Activated B cell treated with CpG ODN at 0.5 μM for 24 hours (primary cell): ENCODE measurements around the gene MGP. TPM values are rescaled to one million over a fixed set of nuclear protein-coding genes. Genes with fewer than 3 reads are reported as not detected.

Experiments used
- ATAC-seq: fragments of 200-7000 bp; cut with Tn5 transposase; one replicate; pipeline ENCODE4 v1.10.0; 2021; ENCODE audit warnings: low read depth, mild to moderate bottlenecking, moderate library complexity
- CTCF ChIA-PET: fragments of 350-600 bp; sonication (Branson Sonifier 250); formaldehyde crosslinking; loops from one replicate; lab custom pipeline; 2021; ENCODE audit warnings: antibody characterized with exemption; lab: Charles Lee
- POLR2A ChIA-PET: fragments of 350-600 bp; sonication (Branson Sonifier 250); formaldehyde crosslinking; loops from one replicate; lab custom pipeline; 2021; ENCODE audit warnings: antibody characterized with exemption; lab: Charles Lee
- DNase-seq: peaks from one replicate; pipeline ENCODE4 v3.0.0; 2022
- H3K27ac Mint-ChIP-seq: one replicate; pipeline ENCODE4 v1.8.0; 2020; ENCODE audit warnings: mixed read lengths
- H3K27me3 Mint-ChIP-seq: one replicate; pipeline ENCODE4 v1.8.0; 2021; ENCODE audit warnings: mixed read lengths
- H3K36me3 Mint-ChIP-seq: one replicate; pipeline ENCODE4 v1.8.0; 2021; ENCODE audit warnings: low read depth, mixed read lengths
- H3K4me1 Mint-ChIP-seq: one replicate; pipeline ENCODE4 v1.8.0; 2021; ENCODE audit warnings: mixed read lengths
- H3K4me3 Mint-ChIP-seq: one replicate; pipeline ENCODE4 v1.8.0; 2020; ENCODE audit warnings: mild to moderate bottlenecking, mixed read lengths
- H3K9me3 Mint-ChIP-seq: one replicate; pipeline ENCODE4 v1.8.0; 2020; ENCODE audit warnings: mixed read lengths
- intact Hi-C: fragments of 100-400 bp; cut with micrococcal nuclease; formaldehyde crosslinking; loops from one replicate; pipeline ENCODE4 v1.15.1; 2024
- total RNA-seq: library from RNA; stranded (reverse); gene quantifications from 2 replicates; pipeline ENCODE4 v1.2.3, GENCODE V29; 2022
- TF ChIP-seq, protein P1 (sequence below): fragments of 200-600 bp; IDR thresholded peaks from one replicate; pipeline ENCODE4 v1.8.0; 2022; ENCODE audit warnings: antibody characterized with exemption, mild to moderate bottlenecking

Gene MGP
- total RNA-seq, 1 donor from 2014 or later = not detected

DNA sequence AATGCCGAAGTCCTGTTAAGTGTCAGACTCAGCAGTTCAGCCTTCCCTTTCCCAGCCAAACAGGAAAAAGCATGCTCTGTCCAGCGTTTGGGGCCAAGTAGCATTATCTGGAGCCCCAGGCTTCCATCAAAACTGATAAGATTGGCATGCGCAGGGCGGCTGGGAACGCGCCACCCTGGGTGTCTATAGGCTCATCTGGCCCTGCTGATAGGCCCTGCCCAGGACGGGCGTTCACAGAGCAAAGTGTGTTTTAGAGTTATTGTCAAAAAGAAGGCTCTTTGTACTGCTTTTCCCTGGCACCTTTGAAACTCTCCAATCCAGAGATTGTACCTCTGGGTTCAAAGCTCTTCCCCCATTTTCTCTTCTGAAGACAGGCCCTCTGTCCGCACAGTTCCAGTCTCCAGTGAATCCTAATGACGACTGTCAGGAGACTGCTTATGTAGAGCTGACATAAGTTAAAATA lies 42.2 kb downstream of the MGP start, which contains the start of gene ART4:
Gene ART4 (minus strand): TSS at position 102 of the 463 bp plus-strand sequence. CDS start 413 bp downstream, outside the sequence.
- POLR2A ChIA-PET = interaction anchor here (1.6 kb wide), 1 partner anchor 152 kb away, joined by 3 read pairs; no protein-coding TSS in a partner anchor
- Mint-ChIP-seq H3K27me3 (no peaks in the 10 kb centered on the region), H3K36me3 (no peaks in the 10 kb centered on the region), H3K4me1 (peaks cover 14% of the 10 kb centered on the region), H3K4me3 (no peak within 1 kb of the TSS), H3K27ac (no peak within 1 kb of the TSS), H3K9me3 (no peaks in the 10 kb centered on the region)
- ATAC-seq (no peak), DNase-seq (no peak)
- CTCF ChIA-PET = interaction anchor here (1.0 to 7.0 kb wide), 2 partner anchors 152 to 426 kb away, joined by 3 to 139 read pairs; no protein-coding TSS in a partner anchor
- intact Hi-C loops = loop anchor here (10.0 kb wide), 1 partner anchor 681 kb away; no protein-coding TSS in a partner anchor
- TF ChIP-seq, protein P1, sequence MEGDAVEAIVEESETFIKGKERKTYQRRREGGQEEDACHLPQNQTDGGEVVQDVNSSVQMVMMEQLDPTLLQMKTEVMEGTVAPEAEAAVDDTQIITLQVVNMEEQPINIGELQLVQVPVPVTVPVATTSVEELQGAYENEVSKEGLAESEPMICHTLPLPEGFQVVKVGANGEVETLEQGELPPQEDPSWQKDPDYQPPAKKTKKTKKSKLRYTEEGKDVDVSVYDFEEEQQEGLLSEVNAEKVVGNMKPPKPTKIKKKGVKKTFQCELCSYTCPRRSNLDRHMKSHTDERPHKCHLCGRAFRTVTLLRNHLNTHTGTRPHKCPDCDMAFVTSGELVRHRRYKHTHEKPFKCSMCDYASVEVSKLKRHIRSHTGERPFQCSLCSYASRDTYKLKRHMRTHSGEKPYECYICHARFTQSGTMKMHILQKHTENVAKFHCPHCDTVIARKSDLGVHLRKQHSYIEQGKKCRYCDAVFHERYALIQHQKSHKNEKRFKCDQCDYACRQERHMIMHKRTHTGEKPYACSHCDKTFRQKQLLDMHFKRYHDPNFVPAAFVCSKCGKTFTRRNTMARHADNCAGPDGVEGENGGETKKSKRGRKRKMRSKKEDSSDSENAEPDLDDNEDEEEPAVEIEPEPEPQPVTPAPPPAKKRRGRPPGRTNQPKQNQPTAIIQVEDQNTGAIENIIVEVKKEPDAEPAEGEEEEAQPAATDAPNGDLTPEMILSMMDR = no peak

GRCh38 chr12:14842315-14842714 lies 43.3 kb downstream of the MGP start:
- no peak overlapping the region for H3K27ac Mint-ChIP-seq
- ATAC-seq (no peak), DNase-seq (no peak)
- H3K27me3 Mint-ChIP-seq = no peaks in the 10 kb centered on the region
- no peaks in the 10 kb centered on the region for H3K36me3 Mint-ChIP-seq
- ChIA-PET CTCF (interaction anchor here (1.3 kb wide), 1 partner anchor 153 kb away, joined by 4 read pairs; no protein-coding TSS in a partner anchor), POLR2A (no interaction called here)
- no peak overlapping the region for H3K4me3 Mint-ChIP-seq
- peaks cover 14% of the 10 kb centered on the region for H3K4me1 Mint-ChIP-seq
- TF ChIP-seq, protein P1 = no peak
- H3K9me3 Mint-ChIP-seq = no peaks in the 10 kb centered on the region
- intact Hi-C loops = loop anchor here (10.0 kb wide), 1 partner anchor 682 kb away; no protein-coding TSS in a partner anchor

DNA sequence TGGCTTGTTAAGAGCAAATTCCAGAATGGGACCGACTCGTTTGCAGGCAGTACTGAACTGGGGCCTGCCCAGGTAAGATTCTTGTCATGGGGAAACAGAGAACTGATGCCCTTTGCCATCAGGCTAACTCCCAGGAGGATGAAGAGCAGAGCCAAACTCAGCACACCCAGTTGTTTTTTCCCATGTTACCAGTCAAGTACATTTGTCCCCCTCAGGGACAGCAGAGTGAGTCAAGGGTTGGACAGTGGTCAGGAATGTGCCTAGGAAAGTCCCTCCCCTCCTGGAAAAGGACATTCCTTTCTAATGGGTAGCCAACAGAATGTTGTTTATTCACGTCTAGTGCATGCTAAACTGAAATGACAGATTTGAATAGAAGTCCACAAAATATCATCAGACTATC lies 43.9 kb downstream of the MGP start:
- TF ChIP-seq, protein P1 = no peak
- Mint-ChIP-seq H3K27ac (no peak overlapping the region), H3K4me3 (no peak overlapping the region), H3K27me3 (no peaks in the 10 kb centered on the region), H3K9me3 (no peaks in the 10 kb centered on the region), H3K4me1 (peaks cover 12% of the 10 kb centered on the region), H3K36me3 (no peaks in the 10 kb centered on the region)
- DNase-seq (no peak), ATAC-seq (no peak)
- intact Hi-C loops = loop anchor here (10.0 kb wide), 1 partner anchor 683 kb away; no protein-coding TSS in a partner anchor
- ChIA-PET CTCF (interaction anchor here (1.3 kb wide), 1 partner anchor 153 kb away, joined by 4 read pairs; no protein-coding TSS in a partner anchor), POLR2A (no interaction called here)

DNA sequence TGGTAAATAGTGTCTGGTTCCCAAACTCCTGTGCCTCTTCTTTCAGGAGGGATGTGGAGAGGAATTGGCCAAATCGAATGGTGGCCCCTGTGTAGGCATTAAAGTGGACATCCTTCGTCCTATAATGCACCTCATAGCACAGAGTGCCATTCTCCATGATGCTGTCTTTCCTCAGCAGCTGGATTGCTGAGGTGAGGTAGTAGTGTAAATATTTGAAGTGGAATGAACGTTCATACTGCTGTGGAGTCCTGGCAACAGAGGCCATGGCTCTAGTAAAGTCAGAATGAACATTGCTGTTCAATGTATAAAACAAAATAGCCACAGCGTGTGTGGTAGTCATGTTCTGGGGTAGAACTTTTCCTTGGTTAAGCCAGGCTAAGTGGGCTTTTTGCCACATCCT lies 45.0 kb downstream of the MGP start:
- DNase-seq (no peak), ATAC-seq (no peak)
- H3K27ac Mint-ChIP-seq = no peak overlapping the region
- intact Hi-C loops = loop anchor here (10.0 kb wide), 1 partner anchor 684 kb away; no protein-coding TSS in a partner anchor
- TF ChIP-seq, protein P1 = no peak
- CTCF ChIA-PET = interaction anchor here (1.1 kb wide), 1 partner anchor 155 kb away, joined by 4 read pairs; no protein-coding TSS in a partner anchor
- no peak overlapping the region for H3K4me3 Mint-ChIP-seq
- POLR2A ChIA-PET = no interaction called here
- peaks cover 4% of the 10 kb centered on the region for H3K27me3 Mint-ChIP-seq
- H3K4me1 Mint-ChIP-seq = peaks cover 9% of the 10 kb centered on the region
- H3K9me3 Mint-ChIP-seq = no peaks in the 10 kb centered on the region
- H3K36me3 Mint-ChIP-seq = no peaks in the 10 kb centered on the region

DNA sequence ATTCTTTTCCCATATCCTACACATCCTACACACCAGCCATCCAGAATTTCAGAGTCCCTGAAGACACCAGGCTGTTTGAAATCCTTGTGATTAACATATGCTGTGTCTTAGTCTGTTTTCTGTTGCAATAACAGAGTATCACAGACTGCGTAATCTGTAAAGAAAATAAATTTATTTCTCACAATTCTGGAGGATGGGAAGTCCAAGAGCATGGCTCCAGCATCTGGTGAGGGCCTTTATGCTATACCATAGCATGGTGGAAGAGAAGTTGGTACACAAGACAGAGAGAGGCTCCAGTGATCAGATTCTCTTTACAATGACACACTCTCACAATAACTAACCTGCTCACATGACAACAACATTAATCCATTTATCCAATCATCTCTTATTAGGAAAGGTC lies 46.4 kb downstream of the MGP start:
- Mint-ChIP-seq H3K4me1 (peaks cover 4% of the 10 kb centered on the region), H3K27ac (no peak overlapping the region), H3K9me3 (no peaks in the 10 kb centered on the region), H3K36me3 (no peaks in the 10 kb centered on the region), H3K4me3 (no peak overlapping the region), H3K27me3 (peaks cover 4% of the 10 kb centered on the region)
- ChIA-PET CTCF (no interaction called here), POLR2A (no interaction called here)
- intact Hi-C loops = no loop called here
- ATAC-seq = no peak
- TF ChIP-seq, protein P1 = no peak
- no peak for DNase-seq
